WTC11 (cell line): ENCODE measurements around the gene RRP7A. TPM values are rescaled to one million over a fixed set of nuclear protein-coding genes. Genes with fewer than 3 reads are reported as not detected.
"Not testable (repeated sequence)": the region's sequence is repeated elsewhere in the genome, so short reads cannot be mapped to it uniquely, and the experiment has no call there.

Experiments
- ATAC-seq: fragments of 200-7000 bp; cut with Tn5 transposase; 2 replicates; pipeline ENCODE4 v1.10.0; 2021; ENCODE audit warnings: mild to moderate bottlenecking, moderate library complexity
- CTCF ChIA-PET: fragments of 300-600 bp; sonication (Branson Sonifier 250); formaldehyde crosslinking; loops from one replicate; lab custom pipeline; 2021; ENCODE audit warnings: antibody characterized with exemption; lab: Charles Lee
- POLR2A ChIA-PET: fragments of 350-600 bp; sonication (Branson Sonifier 250); formaldehyde crosslinking; loops from one replicate; lab custom pipeline; 2021; ENCODE audit warnings: antibody characterized with exemption; lab: Charles Lee
- DNase-seq: peaks from one replicate; pipeline ENCODE4 v3.0.0; 2021; ENCODE audit warnings: low spot score
- H3K27ac Mint-ChIP-seq: 2 replicates; pipeline ENCODE4 v1.8.0; 2021; ENCODE audit warnings: mixed read lengths
- H3K27me3 Mint-ChIP-seq: 2 replicates; pipeline ENCODE4 v1.8.0; 2021; ENCODE audit warnings: low read depth, mild to moderate bottlenecking, moderate library complexity, mixed read lengths
- H3K36me3 Mint-ChIP-seq: 2 replicates; pipeline ENCODE4 v1.8.0; 2021; ENCODE audit warnings: mixed read lengths
- H3K4me1 Mint-ChIP-seq: 2 replicates; pipeline ENCODE4 v1.8.0; 2022; ENCODE audit warnings: mixed read lengths
- H3K4me3 Mint-ChIP-seq: 2 replicates; pipeline ENCODE4 v1.8.0; 2021; ENCODE audit warnings: mild to moderate bottlenecking, moderate library complexity, mixed read lengths
- H3K9me3 Mint-ChIP-seq: 2 replicates; pipeline ENCODE4 v1.8.0; 2021; ENCODE audit warnings: mixed read lengths
- ETV6 ChIP-seq: sonication (generic); formaldehyde crosslinking; IDR thresholded peaks from 2 replicates; pipeline ENCODE4 v1.8.1; 2022; ENCODE audit warnings: mild to moderate bottlenecking, missing genetic modification reagents
- FOXP1 ChIP-seq: sonication (generic); formaldehyde crosslinking; IDR thresholded peaks from 2 replicates; pipeline ENCODE4 v1.8.0; 2022; ENCODE audit warnings: missing genetic modification reagents, mild to moderate bottlenecking, moderate library complexity, borderline replicate concordance
- HMGA2 ChIP-seq: fragments of 250-450 bp; sonication (Bioruptor Pico); IDR thresholded peaks from 2 replicates; pipeline ENCODE4 v1.4.0; 2021; ENCODE audit warnings: mild to moderate bottlenecking, moderate library complexity
- JAZF1 ChIP-seq: fragments of 250-450 bp; sonication (Bioruptor Pico); IDR thresholded peaks from 2 replicates; pipeline ENCODE4 v1.9.0; 2021; ENCODE audit warnings: moderate library complexity, mild to moderate bottlenecking, inconsistent platforms
- NR1H2 ChIP-seq: sonication (generic); formaldehyde crosslinking; IDR thresholded peaks from 2 replicates; pipeline ENCODE4 v1.9.0; 2021; ENCODE audit warnings: mild to moderate bottlenecking, moderate library complexity, missing genetic modification reagents
- OVOL2 ChIP-seq: fragments of 250-450 bp; sonication (Bioruptor Pico); IDR thresholded peaks from 2 replicates; pipeline ENCODE4 v1.9.0; 2021; ENCODE audit warnings: mild to moderate bottlenecking, borderline replicate concordance
- SP1 ChIP-seq: sonication (generic); formaldehyde crosslinking; conservative IDR thresholded peaks from 2 replicates; pipeline ENCODE4 v1.8.1; 2022; ENCODE audit warnings: missing genetic modification reagents
- TCF7 ChIP-seq: sonication (generic); formaldehyde crosslinking; IDR thresholded peaks from 2 replicates; pipeline ENCODE4 v1.8.0; 2022; ENCODE audit warnings: mild to moderate bottlenecking, low read depth, missing genetic modification reagents, moderate library complexity
- ZNF121 ChIP-seq: sonication (generic); formaldehyde crosslinking; IDR thresholded peaks from 2 replicates; pipeline ENCODE4 v1.8.0; 2023; ENCODE audit warnings: missing genetic modification reagents
- total RNA-seq: library from RNA; stranded (reverse); gene quantifications from 3 replicates; pipeline ENCODE4 v1.2.3, GENCODE V29; 2021
- TF ChIP-seq, protein P1 (sequence below): fragments of 250-450 bp; sonication (Bioruptor Pico); IDR thresholded peaks from 2 replicates; pipeline ENCODE4 v2.1.2; 2022; ENCODE audit warnings: mild to moderate bottlenecking, moderate library complexity
- TF ChIP-seq, protein P2 (sequence below): sonication (generic); formaldehyde crosslinking; IDR thresholded peaks from 2 replicates; pipeline ENCODE4 v1.8.0; 2023; ENCODE audit warnings: missing genetic modification reagents
- TF ChIP-seq, protein P3 (sequence below): sonication (generic); formaldehyde crosslinking; IDR thresholded peaks from 2 replicates; pipeline ENCODE4 v1.8.0; 2022; ENCODE audit warnings: mild to moderate bottlenecking, missing genetic modification reagents
- TF ChIP-seq, protein P4 (sequence below): sonication (generic); formaldehyde crosslinking; IDR thresholded peaks from 2 replicates; pipeline ENCODE4 v1.8.1; 2023; ENCODE audit warnings: mild to moderate bottlenecking, missing genetic modification reagents, moderate library complexity
- TF ChIP-seq, protein P5 (sequence below): sonication (generic); formaldehyde crosslinking; IDR thresholded peaks from 2 replicates; pipeline ENCODE4 v1.8.1; 2023; ENCODE audit warnings: mild to moderate bottlenecking, missing genetic modification reagents

The RRP7A gene
- total RNA-seq, 1 experiment from 2014 or later: 95.0 TPM

DNA sequence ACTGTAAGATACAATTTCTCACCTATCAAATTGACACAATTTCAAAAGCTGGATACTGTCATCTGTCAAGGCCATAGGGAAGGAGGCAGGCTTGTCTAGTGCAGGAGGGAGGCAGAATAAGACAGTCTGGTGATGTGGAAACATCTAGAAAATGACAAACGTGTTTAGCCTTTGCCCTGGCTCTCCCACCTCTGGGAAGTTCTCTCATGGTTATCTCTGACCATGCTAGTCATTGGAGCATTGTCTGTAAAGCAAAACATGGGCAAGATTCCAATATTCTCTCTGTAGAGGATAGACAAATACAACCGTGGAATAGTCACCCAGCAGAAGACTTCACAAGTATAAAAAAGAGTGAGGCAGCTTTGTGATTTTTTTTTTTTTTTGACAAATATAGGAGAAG lies 25.1 kb upstream of the RRP7A start:
- Mint-ChIP-seq H3K9me3 (peaks cover 4% of the 10 kb centered on the region; the same call in 1 of the 2 replicates), H3K36me3 (no peaks in the 10 kb centered on the region), H3K27me3 (peaks cover 55% of the 10 kb centered on the region), H3K4me1 (peaks cover 10% of the 10 kb centered on the region), H3K27ac (no peak overlapping the region), H3K4me3 (no peak overlapping the region)
- DNase-seq (no peak), ATAC-seq (no peak)
- no peak for TF ChIP-seq HMGA2 (CRISPR knock-in tag)
- TF ChIP-seq, protein P1, sequence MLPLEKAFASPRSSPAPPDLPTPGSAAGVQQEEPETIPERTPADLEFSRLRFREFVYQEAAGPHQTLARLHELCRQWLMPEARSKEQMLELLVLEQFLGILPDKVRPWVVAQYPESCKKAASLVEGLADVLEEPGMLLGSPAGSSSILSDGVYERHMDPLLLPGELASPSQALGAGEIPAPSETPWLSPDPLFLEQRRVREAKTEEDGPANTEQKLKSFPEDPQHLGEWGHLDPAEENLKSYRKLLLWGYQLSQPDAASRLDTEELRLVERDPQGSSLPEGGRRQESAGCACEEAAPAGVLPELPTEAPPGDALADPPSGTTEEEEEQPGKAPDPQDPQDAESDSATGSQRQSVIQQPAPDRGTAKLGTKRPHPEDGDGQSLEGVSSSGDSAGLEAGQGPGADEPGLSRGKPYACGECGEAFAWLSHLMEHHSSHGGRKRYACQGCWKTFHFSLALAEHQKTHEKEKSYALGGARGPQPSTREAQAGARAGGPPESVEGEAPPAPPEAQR (CRISPR knock-in tag): no peak
- TF ChIP-seq, protein P2, sequence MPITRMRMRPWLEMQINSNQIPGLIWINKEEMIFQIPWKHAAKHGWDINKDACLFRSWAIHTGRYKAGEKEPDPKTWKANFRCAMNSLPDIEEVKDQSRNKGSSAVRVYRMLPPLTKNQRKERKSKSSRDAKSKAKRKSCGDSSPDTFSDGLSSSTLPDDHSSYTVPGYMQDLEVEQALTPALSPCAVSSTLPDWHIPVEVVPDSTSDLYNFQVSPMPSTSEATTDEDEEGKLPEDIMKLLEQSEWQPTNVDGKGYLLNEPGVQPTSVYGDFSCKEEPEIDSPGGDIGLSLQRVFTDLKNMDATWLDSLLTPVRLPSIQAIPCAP (CRISPR knock-in tag): no peak
- TF ChIP-seq, protein P3, sequence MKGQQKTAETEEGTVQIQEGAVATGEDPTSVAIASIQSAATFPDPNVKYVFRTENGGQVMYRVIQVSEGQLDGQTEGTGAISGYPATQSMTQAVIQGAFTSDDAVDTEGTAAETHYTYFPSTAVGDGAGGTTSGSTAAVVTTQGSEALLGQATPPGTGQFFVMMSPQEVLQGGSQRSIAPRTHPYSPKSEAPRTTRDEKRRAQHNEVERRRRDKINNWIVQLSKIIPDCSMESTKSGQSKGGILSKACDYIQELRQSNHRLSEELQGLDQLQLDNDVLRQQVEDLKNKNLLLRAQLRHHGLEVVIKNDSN (CRISPR knock-in tag): no peak
- TF ChIP-seq TCF7: no peak
- no peak for TF ChIP-seq ETV6 (CRISPR knock-in tag)
- TF ChIP-seq NR1H2 (CRISPR knock-in tag): no peak
- TF ChIP-seq, protein P4, sequence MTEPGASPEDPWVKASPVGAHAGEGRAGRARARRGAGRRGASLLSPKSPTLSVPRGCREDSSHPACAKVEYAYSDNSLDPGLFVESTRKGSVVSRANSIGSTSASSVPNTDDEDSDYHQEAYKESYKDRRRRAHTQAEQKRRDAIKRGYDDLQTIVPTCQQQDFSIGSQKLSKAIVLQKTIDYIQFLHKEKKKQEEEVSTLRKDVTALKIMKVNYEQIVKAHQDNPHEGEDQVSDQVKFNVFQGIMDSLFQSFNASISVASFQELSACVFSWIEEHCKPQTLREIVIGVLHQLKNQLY (CRISPR knock-in tag): no peak
- TF ChIP-seq SP1 (CRISPR knock-in tag): no peak
- POLR2A ChIA-PET: interaction anchor here (0.8 kb wide), 1 partner anchor 238 kb away, joined by 4 read pairs; no protein-coding TSS in a partner anchor
- CTCF ChIA-PET: interaction anchor here (0.7 to 2.3 kb wide), 5 partner anchors 7 to 98 kb away, joined by 3 to 8 read pairs (median 4); no protein-coding TSS in a partner anchor

DNA sequence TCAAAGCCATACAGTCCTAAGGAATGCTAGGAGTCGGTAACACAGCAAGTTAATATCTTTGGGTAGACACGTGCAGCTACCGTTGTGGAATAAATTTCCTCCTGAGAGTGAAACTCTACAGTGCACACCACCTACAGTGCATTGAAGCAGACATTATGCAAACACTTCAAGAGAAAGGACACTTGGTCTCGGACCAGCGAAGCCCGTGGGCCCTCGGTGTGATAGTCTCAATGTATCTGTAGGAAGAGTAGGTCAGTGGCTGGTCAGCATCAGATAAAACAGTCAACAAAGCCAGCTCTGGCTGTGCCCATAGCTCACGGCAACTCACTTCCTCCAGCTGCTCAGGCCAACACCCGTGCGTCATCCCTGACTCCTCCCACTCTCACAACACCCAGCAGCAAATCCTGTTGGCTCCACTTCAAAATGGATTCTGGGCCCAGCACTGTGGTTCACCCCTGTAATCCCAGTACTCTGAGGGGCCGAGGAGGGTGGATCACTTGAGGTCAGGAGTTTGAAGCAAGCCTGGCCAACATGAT lies 19.7 kb upstream of the RRP7A start:
- H3K9me3 Mint-ChIP-seq, H3K4me3 Mint-ChIP-seq, DNase-seq, H3K36me3 Mint-ChIP-seq, H3K27ac Mint-ChIP-seq, H3K4me1 Mint-ChIP-seq: not testable (repeated sequence)
- POLR2A ChIA-PET: interaction anchor here (0.7 kb wide), 1 partner anchor 383 kb away, joined by 4 read pairs; no protein-coding TSS in a partner anchor
- CTCF ChIA-PET: interaction anchor here (0.6 to 2.3 kb wide), 3 partner anchors 27 to 555 kb away, joined by 5 to 7 read pairs (median 7); no protein-coding TSS in a partner anchor
- ATAC-seq: peak; percentile 81
- peaks cover 38% of the 10 kb centered on the region for H3K27me3 Mint-ChIP-seq

DNA sequence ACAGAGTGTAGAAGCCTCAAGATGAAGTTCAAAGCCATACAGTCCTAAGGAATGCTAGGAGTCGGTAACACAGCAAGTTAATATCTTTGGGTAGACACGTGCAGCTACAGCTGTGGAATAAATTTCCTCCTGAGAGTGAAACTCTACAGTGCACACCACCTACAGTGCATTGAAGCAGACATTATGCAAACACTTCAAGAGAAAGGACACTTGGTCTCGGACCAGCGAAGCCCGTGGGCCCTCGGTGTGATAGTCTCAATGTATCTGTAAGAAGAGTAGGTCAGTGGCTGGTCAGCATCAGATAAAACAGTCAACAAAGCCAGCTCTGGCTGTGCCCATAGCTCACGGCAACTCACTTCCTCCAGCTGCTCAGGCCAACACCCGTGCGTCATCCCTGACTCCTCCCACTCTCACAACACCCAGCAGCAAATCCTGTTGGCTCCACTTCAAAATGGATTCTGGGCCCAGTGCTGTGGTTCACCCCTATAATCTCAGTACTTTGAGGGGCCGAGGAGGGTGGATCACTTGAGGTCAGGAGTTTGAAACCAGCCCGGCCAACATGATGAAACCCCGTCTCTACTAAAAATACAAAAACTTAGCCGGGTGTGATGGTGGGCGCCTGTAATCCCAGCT lies 17.7 kb upstream of the RRP7A start:
- peak; percentile 84 for ATAC-seq
- H3K27me3 Mint-ChIP-seq: peaks cover 36% of the 10 kb centered on the region
- CTCF ChIA-PET: interaction anchor here (1.0 kb wide), 1 partner anchor 16 kb away, joined by 3 read pairs; the partner anchor contains the start of gene SERHL2
- H3K27ac Mint-ChIP-seq, POLR2A ChIA-PET, H3K4me3 Mint-ChIP-seq, DNase-seq, H3K4me1 Mint-ChIP-seq, H3K36me3 Mint-ChIP-seq, H3K9me3 Mint-ChIP-seq: not testable (repeated sequence)

DNA sequence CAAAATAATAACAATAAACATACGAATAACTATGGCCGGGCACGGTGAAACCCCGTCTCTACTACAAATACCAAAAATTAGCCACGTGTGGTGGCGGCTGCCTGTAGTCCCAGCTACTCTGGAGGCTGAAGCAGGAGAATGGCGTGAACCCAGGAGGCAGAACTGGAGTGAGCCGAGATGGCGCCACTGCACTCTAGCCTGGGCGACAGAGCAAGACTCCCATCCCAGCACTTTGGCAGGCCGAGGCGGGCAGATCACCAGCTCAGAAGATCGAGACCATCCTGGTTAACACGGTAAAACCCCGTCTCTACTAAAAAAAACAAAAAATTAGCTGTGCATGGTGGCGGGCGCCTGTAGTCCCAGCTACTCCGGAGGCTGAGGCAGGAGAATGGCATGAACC lies 17.0 kb upstream of the RRP7A start:
- DNase-seq, H3K9me3 Mint-ChIP-seq, H3K36me3 Mint-ChIP-seq, H3K27ac Mint-ChIP-seq, POLR2A ChIA-PET, H3K4me3 Mint-ChIP-seq, ATAC-seq, H3K4me1 Mint-ChIP-seq: not testable (repeated sequence)
- TF ChIP-seq ZNF121 (CRISPR knock-in tag): peak; percentile 82
- H3K27me3 Mint-ChIP-seq: peaks cover 42% of the 10 kb centered on the region
- CTCF ChIA-PET: interaction anchor here (1.0 kb wide), 1 partner anchor 17 kb away, joined by 3 read pairs; the partner anchor contains the start of gene SERHL2

DNA sequence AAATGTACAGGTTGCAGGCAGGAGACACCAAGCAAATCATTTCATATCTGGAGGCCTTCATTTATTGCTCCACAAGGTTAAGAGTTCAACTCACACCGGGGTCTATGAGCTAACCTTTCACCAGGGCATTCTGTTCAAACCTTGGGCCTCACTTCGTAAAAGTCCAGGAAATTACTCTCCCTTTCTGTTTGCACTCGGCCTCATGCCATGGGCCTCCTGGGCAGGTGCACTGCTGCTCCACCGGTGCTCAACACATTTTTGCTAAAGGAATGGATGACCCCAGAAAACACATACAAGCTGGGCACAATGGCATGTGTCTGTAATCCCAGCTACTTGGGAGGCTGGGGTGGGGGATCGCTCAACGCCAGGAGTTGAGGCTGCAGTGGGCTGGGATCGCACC lies 16.6 kb upstream of the RRP7A start:
- ChIA-PET POLR2A (no interaction called here), CTCF (interaction anchor here (1.0 kb wide), 1 partner anchor 17 kb away, joined by 3 read pairs; the partner anchor contains the start of gene SERHL2)
- peaks cover 47% of the 10 kb centered on the region for H3K27me3 Mint-ChIP-seq
- H3K4me1 Mint-ChIP-seq: peaks cover 4% of the 10 kb centered on the region; the same call in 1 of the 2 replicates
- no peak overlapping the region for H3K27ac Mint-ChIP-seq
- TF ChIP-seq, protein P5, sequence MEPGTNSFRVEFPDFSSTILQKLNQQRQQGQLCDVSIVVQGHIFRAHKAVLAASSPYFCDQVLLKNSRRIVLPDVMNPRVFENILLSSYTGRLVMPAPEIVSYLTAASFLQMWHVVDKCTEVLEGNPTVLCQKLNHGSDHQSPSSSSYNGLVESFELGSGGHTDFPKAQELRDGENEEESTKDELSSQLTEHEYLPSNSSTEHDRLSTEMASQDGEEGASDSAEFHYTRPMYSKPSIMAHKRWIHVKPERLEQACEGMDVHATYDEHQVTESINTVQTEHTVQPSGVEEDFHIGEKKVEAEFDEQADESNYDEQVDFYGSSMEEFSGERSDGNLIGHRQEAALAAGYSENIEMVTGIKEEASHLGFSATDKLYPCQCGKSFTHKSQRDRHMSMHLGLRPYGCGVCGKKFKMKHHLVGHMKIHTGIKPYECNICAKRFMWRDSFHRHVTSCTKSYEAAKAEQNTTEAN (CRISPR knock-in tag): no peak
- TF ChIP-seq JAZF1 (CRISPR knock-in tag) (no peak), FOXP1 (CRISPR knock-in tag) (0 out of 2 replicates have a peak, but pooled peaks have one; percentile 16), OVOL2 (CRISPR knock-in tag) (no peak)
- TF ChIP-seq, protein P1 (CRISPR knock-in tag): no peak
- DNase-seq (no peak), ATAC-seq (no peak)
- H3K9me3 Mint-ChIP-seq: no peaks in the 10 kb centered on the region
- H3K36me3 Mint-ChIP-seq: no peaks in the 10 kb centered on the region
- H3K4me3 Mint-ChIP-seq: no peak overlapping the region
